Measurements from ENCODE around the gene PRPSAP1. TPM values are rescaled to one million over a fixed set of nuclear protein-coding genes. Genes with fewer than 3 reads are reported as not detected.
A peak's percentile ranks its signal among the peaks of the same experiment; 100 is the strongest.
"Not testable (repeated sequence)": the region's sequence is repeated elsewhere in the genome, so short reads cannot be mapped to it uniquely, and the experiment has no call there.

The PRPSAP1 gene
- polyA plus RNA-seq, 1 of the 3 experiments (the other 2 are of a cell fraction), result 118 TPM

DNA sequence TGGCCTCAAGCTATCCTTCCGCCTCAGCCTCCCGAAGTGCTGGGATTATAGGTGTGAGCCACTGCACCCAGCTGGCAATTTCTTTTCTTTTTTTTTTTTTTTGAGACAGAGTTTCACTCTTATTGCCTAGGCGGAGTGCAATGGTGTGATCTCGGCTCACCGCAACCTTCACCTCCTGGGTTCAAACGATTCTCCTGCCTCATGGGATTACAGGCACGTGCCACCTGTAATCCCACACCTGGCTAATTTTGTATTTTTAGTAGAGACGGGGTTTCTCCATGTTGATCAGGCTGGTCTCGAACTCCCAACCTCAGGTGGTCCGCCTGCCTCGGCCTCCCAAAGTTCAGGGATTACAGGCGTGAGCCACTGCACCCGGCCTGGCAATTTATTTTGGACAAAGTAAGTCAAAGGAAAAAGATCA, 86.1 kb downstream of the PRPSAP1 start:
- H3K9ac ChIP-seq, result not testable (repeated sequence)

DNA sequence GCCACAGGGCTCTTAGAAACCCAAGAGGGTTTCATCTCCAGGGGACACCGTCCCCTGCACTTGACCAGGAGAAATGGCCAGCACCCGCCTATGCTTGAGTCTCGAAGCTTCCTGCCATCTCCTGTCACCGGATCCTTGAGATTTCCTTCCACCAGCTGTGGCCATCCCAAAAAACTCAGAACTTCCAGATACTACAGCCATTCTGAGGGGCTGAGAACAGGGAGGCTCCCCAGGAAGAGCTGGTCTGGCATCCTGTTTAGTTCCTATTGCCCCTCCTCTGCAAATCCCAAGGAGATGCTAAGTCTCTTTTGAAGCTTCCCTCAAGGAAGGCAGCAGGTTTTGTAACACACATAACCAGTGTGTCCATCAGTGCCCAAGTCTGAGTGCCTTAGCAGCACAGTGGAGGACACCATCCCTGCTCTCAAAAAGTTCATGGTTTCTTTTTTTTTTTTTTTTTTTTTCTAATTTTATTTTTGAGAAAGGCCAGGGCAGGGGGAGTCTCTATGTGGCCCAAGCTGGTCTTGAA, 86.6 kb downstream of the PRPSAP1 start:
- Histone ChIP-seq H4K20me1 (ENCODE audit: insufficient read depth) (peaks cover 13% of the 10 kb centered on the region; the same call in 1 of the 2 replicates), H3F3A (replicated peaks; ENCODE audit: insufficient read depth) (peaks cover 23% of the 10 kb centered on the region), H2AFZ (ENCODE audit: low read depth) (no peak overlapping the region), H3K36me3 (replicated peaks in 1 of 2; ENCODE audit: control insufficient read depth in 1 of 2, insufficient read depth in 2 of 2, low read length in 1 of 2) (peaks cover 8 to 23% of the 10 kb centered on the region in 2 experiments), H3K27ac (ENCODE audit: low read depth in 2 of 2, low read length in 1 of 2) (peak overlapping the region in 1 of 2 experiments; percentile 63; a peak in 1 of 4 replicates), H3K79me2 (ENCODE audit: insufficient read depth) (peaks cover 57% of the 10 kb centered on the region), H3K9ac (peak overlapping the region; percentile 85; the same call in 1 of the 2 replicates), H3K4me3 (ENCODE audit: low read depth in 2 of 2, low read length in 1 of 2) (peak overlapping the region; percentile 75 to 87), H3K27me3 (ENCODE audit: insufficient read depth) (no peaks in the 10 kb centered on the region), H3K4me2 (peak overlapping the region; percentile 90), H3K9me3 (no peaks in the 10 kb centered on the region), H3K4me1 (ENCODE audit: control insufficient read depth in 1 of 2, insufficient read depth in 2 of 2, low read depth in 1 of 2, low read length in 1 of 2) (peaks cover 19 to 22% of the 10 kb centered on the region in 2 experiments; a peak in 3 of 4 replicates), H3K9me2 (no peaks in the 10 kb centered on the region)
- WGBS (ENCODE audit: low lambda C conversion rate), result 97% methylated on average over 4 of the region's 4 CpGs
- DNase-seq, result no peak
- ChIA-PET CTCF (interaction anchor here (0.7 to 7.0 kb wide), 13 partner anchors 8 to 291 kb away, joined by 3 to 130 read pairs (median 5); no protein-coding TSS in a partner anchor), POLR2A (no interaction called here)
- TF ChIP-seq, protein P1, sequence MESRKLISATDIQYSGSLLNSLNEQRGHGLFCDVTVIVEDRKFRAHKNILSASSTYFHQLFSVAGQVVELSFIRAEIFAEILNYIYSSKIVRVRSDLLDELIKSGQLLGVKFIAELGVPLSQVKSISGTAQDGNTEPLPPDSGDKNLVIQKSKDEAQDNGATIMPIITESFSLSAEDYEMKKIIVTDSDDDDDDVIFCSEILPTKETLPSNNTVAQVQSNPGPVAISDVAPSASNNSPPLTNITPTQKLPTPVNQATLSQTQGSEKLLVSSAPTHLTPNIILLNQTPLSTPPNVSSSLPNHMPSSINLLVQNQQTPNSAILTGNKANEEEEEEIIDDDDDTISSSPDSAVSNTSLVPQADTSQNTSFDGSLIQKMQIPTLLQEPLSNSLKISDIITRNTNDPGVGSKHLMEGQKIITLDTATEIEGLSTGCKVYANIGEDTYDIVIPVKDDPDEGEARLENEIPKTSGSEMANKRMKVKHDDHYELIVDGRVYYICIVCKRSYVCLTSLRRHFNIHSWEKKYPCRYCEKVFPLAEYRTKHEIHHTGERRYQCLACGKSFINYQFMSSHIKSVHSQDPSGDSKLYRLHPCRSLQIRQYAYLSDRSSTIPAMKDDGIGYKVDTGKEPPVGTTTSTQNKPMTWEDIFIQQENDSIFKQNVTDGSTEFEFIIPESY (IDR thresholded peaks at IDR 0.05; ENCODE audit: borderline replicate concordance, low read depth), result no peak
- TF ChIP-seq TAF1 (IDR thresholded peaks at IDR 0.05; ENCODE audit: borderline replicate concordance, low read depth, low read length) (no peak), EP300 (IDR thresholded peaks at IDR 0.05; ENCODE audit: borderline replicate concordance in 1 of 2, low read depth in 1 of 2, low read length in 1 of 2) (no peak), NRF1 (IDR thresholded peaks at IDR 0.05; ENCODE audit: low read depth, low read length) (no peak), MEF2A (IDR thresholded peaks at IDR 0.05; ENCODE audit: borderline replicate concordance, low read depth) (no peak), EZH2phosphoT487 (IDR thresholded peaks at IDR 0.05; ENCODE audit: borderline replicate concordance, low read depth) (no peak), RFX5 (IDR thresholded peaks at IDR 0.05; ENCODE audit: low read length) (no peak), ELF1 (IDR thresholded peaks at IDR 0.05) (no peak)
- TF ChIP-seq, protein P2, sequence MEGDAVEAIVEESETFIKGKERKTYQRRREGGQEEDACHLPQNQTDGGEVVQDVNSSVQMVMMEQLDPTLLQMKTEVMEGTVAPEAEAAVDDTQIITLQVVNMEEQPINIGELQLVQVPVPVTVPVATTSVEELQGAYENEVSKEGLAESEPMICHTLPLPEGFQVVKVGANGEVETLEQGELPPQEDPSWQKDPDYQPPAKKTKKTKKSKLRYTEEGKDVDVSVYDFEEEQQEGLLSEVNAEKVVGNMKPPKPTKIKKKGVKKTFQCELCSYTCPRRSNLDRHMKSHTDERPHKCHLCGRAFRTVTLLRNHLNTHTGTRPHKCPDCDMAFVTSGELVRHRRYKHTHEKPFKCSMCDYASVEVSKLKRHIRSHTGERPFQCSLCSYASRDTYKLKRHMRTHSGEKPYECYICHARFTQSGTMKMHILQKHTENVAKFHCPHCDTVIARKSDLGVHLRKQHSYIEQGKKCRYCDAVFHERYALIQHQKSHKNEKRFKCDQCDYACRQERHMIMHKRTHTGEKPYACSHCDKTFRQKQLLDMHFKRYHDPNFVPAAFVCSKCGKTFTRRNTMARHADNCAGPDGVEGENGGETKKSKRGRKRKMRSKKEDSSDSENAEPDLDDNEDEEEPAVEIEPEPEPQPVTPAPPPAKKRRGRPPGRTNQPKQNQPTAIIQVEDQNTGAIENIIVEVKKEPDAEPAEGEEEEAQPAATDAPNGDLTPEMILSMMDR (IDR thresholded peaks at IDR 0.05), result no peak
- TF ChIP-seq, protein P3, sequence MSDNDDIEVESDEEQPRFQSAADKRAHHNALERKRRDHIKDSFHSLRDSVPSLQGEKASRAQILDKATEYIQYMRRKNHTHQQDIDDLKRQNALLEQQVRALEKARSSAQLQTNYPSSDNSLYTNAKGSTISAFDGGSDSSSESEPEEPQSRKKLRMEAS (IDR thresholded peaks at IDR 0.05; ENCODE audit: low read depth), result no peak
- TF ChIP-seq, protein P4, sequence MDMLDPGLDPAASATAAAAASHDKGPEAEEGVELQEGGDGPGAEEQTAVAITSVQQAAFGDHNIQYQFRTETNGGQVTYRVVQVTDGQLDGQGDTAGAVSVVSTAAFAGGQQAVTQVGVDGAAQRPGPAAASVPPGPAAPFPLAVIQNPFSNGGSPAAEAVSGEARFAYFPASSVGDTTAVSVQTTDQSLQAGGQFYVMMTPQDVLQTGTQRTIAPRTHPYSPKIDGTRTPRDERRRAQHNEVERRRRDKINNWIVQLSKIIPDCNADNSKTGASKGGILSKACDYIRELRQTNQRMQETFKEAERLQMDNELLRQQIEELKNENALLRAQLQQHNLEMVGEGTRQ (IDR thresholded peaks at IDR 0.05; ENCODE audit: borderline replicate concordance, low read depth, low read length), result no peak
- TF ChIP-seq, protein P5, sequence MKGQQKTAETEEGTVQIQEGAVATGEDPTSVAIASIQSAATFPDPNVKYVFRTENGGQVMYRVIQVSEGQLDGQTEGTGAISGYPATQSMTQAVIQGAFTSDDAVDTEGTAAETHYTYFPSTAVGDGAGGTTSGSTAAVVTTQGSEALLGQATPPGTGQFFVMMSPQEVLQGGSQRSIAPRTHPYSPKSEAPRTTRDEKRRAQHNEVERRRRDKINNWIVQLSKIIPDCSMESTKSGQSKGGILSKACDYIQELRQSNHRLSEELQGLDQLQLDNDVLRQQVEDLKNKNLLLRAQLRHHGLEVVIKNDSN (IDR thresholded peaks at IDR 0.05; ENCODE audit: borderline replicate concordance, low read depth), result no peak

More for the DNA sequence above, 86.1 kb downstream of the PRPSAP1 start:
- Histone ChIP-seq H3K4me2 (peak overlapping the region; percentile 90; the same call in 1 of the 2 replicates), H4K20me1 (ENCODE audit: insufficient read depth) (peaks cover 13% of the 10 kb centered on the region; the same call in 1 of the 2 replicates), H3K4me1 (ENCODE audit: control insufficient read depth in 1 of 2, insufficient read depth in 2 of 2, low read depth in 1 of 2, low read length in 1 of 2) (peaks cover 19 to 22% of the 10 kb centered on the region in 2 experiments; a peak in 3 of 4 replicates), H3K36me3 (replicated peaks in 1 of 2; ENCODE audit: control insufficient read depth in 1 of 2, insufficient read depth in 2 of 2, low read length in 1 of 2) (peaks cover 8 to 23% of the 10 kb centered on the region in 2 experiments), H3F3A (replicated peaks; ENCODE audit: insufficient read depth) (peaks cover 23% of the 10 kb centered on the region), H3K79me2 (ENCODE audit: insufficient read depth) (peaks cover 57% of the 10 kb centered on the region)
- H3K27me3 ChIP-seq (ENCODE audit: insufficient read depth); DNase-seq; H2AFZ ChIP-seq (ENCODE audit: low read depth); H3K27ac ChIP-seq (ENCODE audit: low read depth in 2 of 2, low read length in 1 of 2); POLR2A ChIA-PET; H3K4me3 ChIP-seq (ENCODE audit: low read depth in 2 of 2, low read length in 1 of 2); H3K9me2 ChIP-seq; H3K9me3 ChIP-seq: not testable (repeated sequence)
- CTCF ChIA-PET, result interaction anchor here (1.0 to 7.0 kb wide), 11 partner anchors 8 to 291 kb away, joined by 3 to 130 read pairs (median 5); partner anchors contain the start of gene SPHK1
- WGBS (ENCODE audit: low lambda C conversion rate), result 94% methylated on average over 13 of the region's 13 CpGs

All from SK-N-SH (cell line).